Renal cortex interstitium (tissue), 11 donors: Measurements from ENCODE around the gene LMO1. TPM values are rescaled to one million over a fixed set of nuclear protein-coding genes. Genes with fewer than 3 reads are reported as not detected.

Experiments used
- DNase-seq, 11 donors: peaks; one replicate each; pipeline ENCODE4 v3.0.0-alpha.2; 2013; ENCODE audit warnings: low read depth in 9 of 11, low spot score in 4 of 11; ENCODE audit errors: extremely low read depth in 1 of 11
- polyA plus RNA-seq, 3 donors: library from polyadenylated mRNA; unstranded; fragments of 120-200 nt; gene quantifications; one replicate each; pipeline ENCODE4 v1.2.1, GENCODE V29; 2013; ENCODE audit not compliant: insufficient read length in 3 of 3

LMO1 gene
- polyA plus RNA-seq, 3 donors: 0.25 to 1.2 (median 1.0) TPM

GRCh38 chr11:8268530-8269400, 5.1 kb upstream of the LMO1 start:
- DNase-seq: peak in 1 of 11 donors; percentile 15

GRCh38 chr11:8267831-8268529, 4.3 kb upstream of the LMO1 start:
- DNase-seq: no peak

- no peak for DNase-seq
Measured at GRCh38 chr11:8267280-8267679, 3.6 kb upstream of the LMO1 start.

- no peak for DNase-seq
Measured at GRCh38 chr11:8266246-8267241, 2.9 kb upstream of the LMO1 start.

GRCh38 chr11:8265681-8266241, 2.1 kb upstream of the LMO1 start:
- DNase-seq: no peak

GRCh38 chr11:8263109-8263768, 439 bp downstream of the LMO1 start:
- DNase-seq: peak in 1 of 11 donors; percentile 23

- DNase-seq: peak in 2 of 11 donors; percentile 43 to 64
Measured at GRCh38 chr11:8262552-8263108, 1.0 kb downstream of the LMO1 start.

GRCh38 chr11:8261921-8262551, 1.6 kb downstream of the LMO1 start:
- DNase-seq: no peak

- no peak for DNase-seq
Measured at GRCh38 chr11:8261291-8261690, 2.4 kb downstream of the LMO1 start.

- DNase-seq: no peak
Measured at GRCh38 chr11:8260202-8260966, 3.3 kb downstream of the LMO1 start.

GRCh38 chr11:8259306-8259959, 4.2 kb downstream of the LMO1 start:
- no peak for DNase-seq

- no peak for DNase-seq
Measured at GRCh38 chr11:8258784-8259183, 4.9 kb downstream of the LMO1 start.

GRCh38 chr11:8258289-8258688, 5.4 kb downstream of the LMO1 start:
- DNase-seq: no peak

- DNase-seq: no peak
Measured at GRCh38 chr11:8257003-8257664, 6.5 kb downstream of the LMO1 start.

GRCh38 chr11:8256271-8257002, 7.2 kb downstream of the LMO1 start:
- DNase-seq: no peak
